Naive thymus-derived CD4-positive, alpha-beta T cell (primary cell): ENCODE data around the gene PLCL1. TPM values are rescaled to one million over a fixed set of nuclear protein-coding genes. Genes with fewer than 3 reads are reported as not detected.
A peak's percentile ranks its signal among the peaks of the same experiment; 100 is the strongest.

Experiments used
- ATAC-seq: fragments of 150-1000 bp; cut with Tn5 transposase; 2 replicates; pipeline ENCODE4 v1.10.0; 2021; ENCODE audit warnings: mild to moderate bottlenecking, moderate library complexity
- CTCF ChIA-PET: fragments of 350-600 bp; sonication (Branson Sonifier 250); formaldehyde crosslinking; loops from one replicate; lab custom pipeline; 2021; ENCODE audit warnings: antibody characterized with exemption; lab: Charles Lee
- POLR2A ChIA-PET: fragments of 350-600 bp; sonication (Branson Sonifier 250); formaldehyde crosslinking; loops from one replicate; lab custom pipeline; 2021; ENCODE audit warnings: antibody characterized with exemption, inconsistent platforms; lab: Charles Lee
- DNase-seq, 9 donors: peaks; one replicate each; pipeline versions ENCODE4 v3.0.0 to v3.0.0-alpha.2; 2020 to 2022; ENCODE audit warnings: mixed read lengths in 1 of 9
- H3K27ac ChIP-seq: one replicate; pipeline ENCODE4 v1.7.0; 2013; ENCODE audit warnings: mild to moderate bottlenecking, low read depth, low read length, moderate library complexity
- H3K27me3 ChIP-seq, 2 donors: one replicate each; pipeline ENCODE4 v1.7.0; 2013; ENCODE audit warnings: low read length in 2 of 2, mild to moderate bottlenecking in 2 of 2, moderate library complexity in 2 of 2; ENCODE audit not compliant: control insufficient read depth in 2 of 2, insufficient read depth in 2 of 2
- H3K36me3 ChIP-seq, 3 experiments: 1 replicate in 2 of 3; 2 replicates in 1 of 3; pipeline ENCODE4 v1.7.0; 2013; ENCODE audit warnings: low read length in 3 of 3, mild to moderate bottlenecking in 3 of 3, moderate library complexity in 1 of 3; ENCODE audit not compliant: insufficient read depth in 3 of 3, control insufficient read depth in 2 of 3
- H3K4me1 ChIP-seq, 2 donors: one replicate each; pipeline ENCODE4 v1.7.0; 2013; ENCODE audit warnings: low read length in 2 of 2, mild to moderate bottlenecking in 2 of 2, moderate library complexity in 1 of 2; ENCODE audit not compliant: control insufficient read depth in 2 of 2, insufficient read depth in 2 of 2
- H3K4me3 ChIP-seq: 2 replicates; pipeline ENCODE4 v1.7.0; 2013; ENCODE audit warnings: mild to moderate bottlenecking, low read length
- H3K9me3 ChIP-seq, 3 experiments: 1 replicate in 2 of 3; 2 replicates in 1 of 3; pipeline ENCODE4 v1.7.0; 2013; ENCODE audit warnings: low read length in 3 of 3; ENCODE audit not compliant: control insufficient read depth in 2 of 3
- H3K27ac Mint-ChIP-seq, 9 donors: one replicate each; pipeline ENCODE4 v1.8.0; 2020 to 2022; ENCODE audit warnings: mixed read lengths in 9 of 9, mild to moderate bottlenecking in 8 of 9, moderate library complexity in 5 of 9, inconsistent platforms in 2 of 9
- H3K27me3 Mint-ChIP-seq, 5 donors: one replicate each; pipeline ENCODE4 v1.8.0; 2021 to 2022; ENCODE audit warnings: mixed read lengths in 5 of 5, mild to moderate bottlenecking in 1 of 5
- H3K36me3 Mint-ChIP-seq, 5 donors: one replicate each; pipeline ENCODE4 v1.8.0; 2020 to 2022; ENCODE audit warnings: mixed read lengths in 5 of 5, mild to moderate bottlenecking in 3 of 5, inconsistent platforms in 1 of 5
- H3K4me1 Mint-ChIP-seq, 7 donors: one replicate each; pipeline ENCODE4 v1.8.0; 2020 to 2022; ENCODE audit warnings: mixed read lengths in 7 of 7, mild to moderate bottlenecking in 3 of 7, inconsistent platforms in 1 of 7
- H3K4me3 Mint-ChIP-seq, 10 donors: one replicate each; pipeline ENCODE4 v1.8.0; 2020 to 2022; ENCODE audit warnings: mild to moderate bottlenecking in 10 of 10, mixed read lengths in 10 of 10, moderate library complexity in 6 of 10, inconsistent platforms in 2 of 10
- H3K9me3 Mint-ChIP-seq, 11 donors: one replicate each; pipeline ENCODE4 v1.8.0; 2020 to 2022; ENCODE audit warnings: mixed read lengths in 11 of 11, mild to moderate bottlenecking in 4 of 11, inconsistent platforms in 1 of 11, moderate library complexity in 1 of 11
- intact Hi-C, 2 donors: fragments of 100-400 bp; cut with micrococcal nuclease; formaldehyde crosslinking; loops; one replicate each; pipeline ENCODE4 v1.15.1; 2023
- polyA plus RNA-seq, 2 donors: library from polyadenylated mRNA; unstranded; fragments of 300-500 nt; fragmentation: Illumina TruSeq; gene quantifications; one replicate each; pipeline ENCODE4 v1.2.3, GENCODE V29; 2021
- total RNA-seq, 6 experiments: library from RNA in 5 of 6; stranded (reverse) in 5 of 6; gene quantifications; 1 replicate in 5 of 6; 2 replicates in 1 of 6; pipeline ENCODE4 v1.2.3 and lab custom pipeline; 2021 to 2026

Gene PLCL1
- total and polyA plus RNA-seq, 7 experiments from 2014 or later: 1.8 to 33.7 (median 22.7) TPM

GRCh38 chr2:198059800-198060199 lies 255.4 kb downstream of the PLCL1 start:
- H3K36me3 Mint-ChIP-seq: peaks cover 0 to 8% (median 0%) of the 10 kb centered on the region in 5 donors
- no peaks in the 10 kb centered on the region for H3K27me3 ChIP-seq
- no peak for DNase-seq
- CTCF ChIA-PET: no interaction called here
- H3K4me3 Mint-ChIP-seq: no peak overlapping the region
- no peaks in the 10 kb centered on the region for H3K4me1 ChIP-seq
- no peak overlapping the region for H3K4me3 ChIP-seq
- H3K27me3 Mint-ChIP-seq: no peaks in the 10 kb centered on the region
- H3K27ac ChIP-seq: no peak overlapping the region
- peaks cover 0 to 53% (median 30%) of the 10 kb centered on the region in 7 donors for H3K4me1 Mint-ChIP-seq
- no peaks in the 10 kb centered on the region for H3K9me3 ChIP-seq
- no peaks in the 10 kb centered on the region for H3K9me3 Mint-ChIP-seq
- intact Hi-C loops: no loop called here
- ATAC-seq: no peak
- H3K36me3 ChIP-seq: no peaks in the 10 kb centered on the region
- H3K27ac Mint-ChIP-seq: no peak overlapping the region
- POLR2A ChIA-PET: no interaction called here

GRCh38 chr2:198060277-198060676 lies 255.9 kb downstream of the PLCL1 start:
- POLR2A ChIA-PET: no interaction called here
- Histone ChIP-seq H3K36me3 (no peaks in the 10 kb centered on the region), H3K27ac (no peak overlapping the region), H3K9me3 (no peaks in the 10 kb centered on the region), H3K4me3 (no peak overlapping the region), H3K4me1 (no peaks in the 10 kb centered on the region), H3K27me3 (no peaks in the 10 kb centered on the region)
- Mint-ChIP-seq H3K27me3 (no peaks in the 10 kb centered on the region), H3K9me3 (no peaks in the 10 kb centered on the region), H3K27ac (no peak overlapping the region), H3K36me3 (peaks cover 0 to 8% (median 0%) of the 10 kb centered on the region in 5 donors), H3K4me3 (no peak overlapping the region), H3K4me1 (peaks cover 0 to 51% (median 29%) of the 10 kb centered on the region in 7 donors)
- DNase-seq (no peak), ATAC-seq (no peak)
- CTCF ChIA-PET: no interaction called here
- intact Hi-C loops: no loop called here

GRCh38 chr2:198062826-198063225 lies 258.4 kb downstream of the PLCL1 start:
- Histone ChIP-seq H3K4me3 (no peak overlapping the region), H3K36me3 (no peaks in the 10 kb centered on the region), H3K4me1 (no peaks in the 10 kb centered on the region), H3K27me3 (no peaks in the 10 kb centered on the region), H3K27ac (no peak overlapping the region), H3K9me3 (no peaks in the 10 kb centered on the region)
- Mint-ChIP-seq H3K27ac (no peak overlapping the region), H3K36me3 (peaks cover 0 to 22% (median 0%) of the 10 kb centered on the region in 5 donors), H3K4me1 (peaks cover 0 to 49% (median 23%) of the 10 kb centered on the region in 7 donors), H3K9me3 (peaks cover 0 to 2% (median 0%) of the 10 kb centered on the region in 11 donors), H3K4me3 (no peak overlapping the region), H3K27me3 (no peaks in the 10 kb centered on the region)
- no peak for DNase-seq
- ATAC-seq: no peak
- ChIA-PET CTCF (interaction anchor here (0.8 to 1.5 kb wide), 3 partner anchors 9 to 235 kb away, joined by 3 to 4 read pairs (median 3); no protein-coding TSS in a partner anchor), POLR2A (no interaction called here)
- intact Hi-C loops: no loop called here

- CTCF ChIA-PET: interaction anchor here (0.8 to 1.5 kb wide), 2 partner anchors 10 to 235 kb away, joined by 3 to 4 read pairs; no protein-coding TSS in a partner anchor
- Mint-ChIP-seq H3K4me1 (peaks cover 0 to 48% (median 23%) of the 10 kb centered on the region in 7 donors), H3K27ac (no peak overlapping the region), H3K9me3 (peaks cover 0 to 2% (median 0%) of the 10 kb centered on the region in 11 donors), H3K36me3 (peaks cover 0 to 22% (median 0%) of the 10 kb centered on the region in 5 donors), H3K4me3 (no peak overlapping the region), H3K27me3 (no peaks in the 10 kb centered on the region)
- Histone ChIP-seq H3K27me3 (no peaks in the 10 kb centered on the region), H3K27ac (no peak overlapping the region), H3K9me3 (no peaks in the 10 kb centered on the region), H3K4me3 (no peak overlapping the region), H3K36me3 (no peaks in the 10 kb centered on the region), H3K4me1 (no peaks in the 10 kb centered on the region)
- no peak for DNase-seq
- POLR2A ChIA-PET: no interaction called here
- ATAC-seq: no peak
- intact Hi-C loops: no loop called here
These were observed 258.8 kb downstream of the PLCL1 start for GRCh38 chr2:198063242-198063641.

- ChIA-PET POLR2A (interaction anchor here (0.5 kb wide), 1 partner anchor 108 kb away, joined by 5 read pairs; no protein-coding TSS in a partner anchor), CTCF (interaction anchor here (0.7 kb wide), 1 partner anchor 862 kb away, joined by 4 read pairs; no protein-coding TSS in a partner anchor)
- no peak overlapping the region for H3K4me3 Mint-ChIP-seq
- H3K36me3 Mint-ChIP-seq: peaks cover 0 to 22% (median 0%) of the 10 kb centered on the region in 5 donors
- intact Hi-C loops: no loop called here
- ATAC-seq (no peak), DNase-seq (no peak)
- peaks cover 0 to 2% (median 0%) of the 10 kb centered on the region in 11 donors for H3K9me3 Mint-ChIP-seq
- Histone ChIP-seq H3K4me3 (no peak overlapping the region), H3K27me3 (no peaks in the 10 kb centered on the region), H3K36me3 (no peaks in the 10 kb centered on the region), H3K4me1 (no peaks in the 10 kb centered on the region), H3K27ac (no peak overlapping the region), H3K9me3 (no peaks in the 10 kb centered on the region)
- H3K4me1 Mint-ChIP-seq: peaks cover 0 to 38% (median 23%) of the 10 kb centered on the region in 7 donors
- no peak overlapping the region for H3K27ac Mint-ChIP-seq
- no peaks in the 10 kb centered on the region for H3K27me3 Mint-ChIP-seq
These were observed 260.9 kb downstream of the PLCL1 start for GRCh38 chr2:198065322-198065721.

- intact Hi-C loops: no loop called here
- Histone ChIP-seq H3K36me3 (no peaks in the 10 kb centered on the region), H3K4me1 (no peaks in the 10 kb centered on the region), H3K27ac (no peak overlapping the region), H3K4me3 (no peak overlapping the region), H3K9me3 (no peaks in the 10 kb centered on the region), H3K27me3 (no peaks in the 10 kb centered on the region)
- ATAC-seq (no peak), DNase-seq (no peak)
- ChIA-PET POLR2A (no interaction called here), CTCF (no interaction called here)
- H3K27me3 Mint-ChIP-seq: no peaks in the 10 kb centered on the region
- peaks cover 0 to 18% (median 0%) of the 10 kb centered on the region in 5 donors for H3K36me3 Mint-ChIP-seq
- H3K4me1 Mint-ChIP-seq: peaks cover 0 to 35% (median 19%) of the 10 kb centered on the region in 7 donors
- H3K9me3 Mint-ChIP-seq: peaks cover 0 to 2% (median 0%) of the 10 kb centered on the region in 11 donors
- H3K27ac Mint-ChIP-seq: peak overlapping the region in 1 of 9 donors; percentile 2
- H3K4me3 Mint-ChIP-seq: no peak overlapping the region
These were observed 262.2 kb downstream of the PLCL1 start for GRCh38 chr2:198066597-198066996.

GRCh38 chr2:198072655-198073054 lies 268.3 kb downstream of the PLCL1 start:
- H3K27ac Mint-ChIP-seq: no peak overlapping the region
- no peaks in the 10 kb centered on the region for H3K27me3 ChIP-seq
- no peak overlapping the region for H3K27ac ChIP-seq
- H3K9me3 ChIP-seq: no peaks in the 10 kb centered on the region
- H3K4me3 Mint-ChIP-seq: no peak overlapping the region
- no peaks in the 10 kb centered on the region for H3K4me1 ChIP-seq
- ATAC-seq: no peak
- H3K4me1 Mint-ChIP-seq: peaks cover 0 to 21% (median 6%) of the 10 kb centered on the region in 7 donors
- H3K9me3 Mint-ChIP-seq: no peaks in the 10 kb centered on the region
- peaks cover 0 to 11% (median 9%) of the 10 kb centered on the region in 5 donors for H3K36me3 Mint-ChIP-seq
- no peak for DNase-seq
- POLR2A ChIA-PET: no interaction called here
- H3K27me3 Mint-ChIP-seq: no peaks in the 10 kb centered on the region
- no peaks in the 10 kb centered on the region for H3K36me3 ChIP-seq
- no peak overlapping the region for H3K4me3 ChIP-seq
- intact Hi-C loops: no loop called here
- CTCF ChIA-PET: no interaction called here
